CD4-positive, alpha-beta T cell treated with Interleukin-4 for 4 hours (primary cell): ENCODE data around the gene MPHOSPH6.
"Not testable (repeated sequence)": the region's sequence is repeated elsewhere in the genome, so short reads cannot be mapped to it uniquely, and the experiment has no call there.

ENCODE experiments used
- DNase-seq: peaks from one replicate; pipeline ENCODE4 v3.0.0-alpha.2; 2020

The MPHOSPH6 gene

GRCh38 chr16:82167670-82168069 lies 2.4 kb downstream of the MPHOSPH6 start:
- DNase-seq = no peak

- no peak for DNase-seq
These were observed 9.8 kb downstream of the MPHOSPH6 start for GRCh38 chr16:82160226-82160625.

- DNase-seq = no peak
These were observed 12.2 kb downstream of the MPHOSPH6 start for GRCh38 chr16:82157836-82158235.

- no peak for DNase-seq
These were observed 12.6 kb downstream of the MPHOSPH6 start for GRCh38 chr16:82157534-82157812.

GRCh38 chr16:82156761-82157533 lies 13.1 kb downstream of the MPHOSPH6 start:
- DNase-seq = no peak

GRCh38 chr16:82152641-82153112 lies 17.3 kb downstream of the MPHOSPH6 start:
- DNase-seq = no peak

DNA sequence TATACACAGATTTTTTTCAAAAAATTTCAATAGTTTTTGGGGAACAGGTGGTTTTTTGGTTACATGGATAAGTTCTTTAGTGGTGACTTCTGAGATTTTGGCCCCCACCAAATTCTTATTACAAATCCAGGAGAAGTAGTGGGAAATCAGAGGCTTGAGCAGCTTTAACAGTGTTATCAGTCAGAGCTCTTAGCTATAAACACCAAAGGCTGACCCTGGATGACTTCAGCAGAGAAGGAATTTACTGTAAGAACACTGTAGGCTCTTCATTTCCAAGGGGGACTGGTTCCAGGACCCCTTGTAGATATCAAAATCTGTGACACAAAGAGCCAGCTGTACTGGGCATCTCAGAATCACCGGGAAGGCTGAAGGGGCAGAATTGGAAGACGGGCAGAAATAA lies 17.8 kb downstream of the MPHOSPH6 start:
- no peak for DNase-seq

DNA sequence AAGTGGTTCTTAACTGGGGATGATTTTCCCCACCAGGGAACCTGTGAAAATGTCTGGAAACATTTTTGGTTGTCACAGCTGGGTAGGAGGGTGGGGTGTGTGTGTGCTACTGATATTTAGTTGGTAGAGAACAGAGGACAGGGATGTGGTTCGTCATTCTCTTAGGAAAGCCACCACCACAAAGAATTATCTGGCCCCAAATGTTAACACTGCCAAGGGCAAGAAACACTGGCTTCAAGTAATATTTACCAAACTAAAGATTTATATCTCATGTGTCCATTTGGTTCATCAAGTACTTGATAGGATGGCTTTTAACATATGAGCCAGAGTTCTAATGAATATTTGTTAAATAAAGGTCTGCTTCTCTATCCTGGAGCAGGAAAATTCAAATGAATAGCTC lies 19.5 kb downstream of the MPHOSPH6 start:
- DNase-seq = no peak

DNA sequence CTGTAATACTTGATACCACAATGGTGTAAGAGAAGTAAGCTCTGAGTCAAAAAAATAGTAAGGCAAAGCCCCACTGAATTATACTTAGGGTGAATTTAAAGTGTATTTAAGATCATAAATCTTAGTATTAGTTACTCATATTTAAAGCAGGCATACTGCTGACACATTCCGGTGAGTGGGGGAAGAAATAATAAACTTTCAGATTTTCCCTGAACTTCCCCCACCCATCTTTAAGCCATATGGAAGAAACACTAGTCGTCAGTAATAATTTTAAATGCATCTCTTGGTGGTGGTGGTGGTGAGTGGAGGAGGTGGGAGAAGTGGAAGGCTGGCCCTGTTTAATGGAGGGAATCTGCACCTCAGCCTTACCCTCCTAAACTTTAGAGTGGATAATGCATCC lies 20.5 kb downstream of the MPHOSPH6 start:
- DNase-seq = no peak

DNA sequence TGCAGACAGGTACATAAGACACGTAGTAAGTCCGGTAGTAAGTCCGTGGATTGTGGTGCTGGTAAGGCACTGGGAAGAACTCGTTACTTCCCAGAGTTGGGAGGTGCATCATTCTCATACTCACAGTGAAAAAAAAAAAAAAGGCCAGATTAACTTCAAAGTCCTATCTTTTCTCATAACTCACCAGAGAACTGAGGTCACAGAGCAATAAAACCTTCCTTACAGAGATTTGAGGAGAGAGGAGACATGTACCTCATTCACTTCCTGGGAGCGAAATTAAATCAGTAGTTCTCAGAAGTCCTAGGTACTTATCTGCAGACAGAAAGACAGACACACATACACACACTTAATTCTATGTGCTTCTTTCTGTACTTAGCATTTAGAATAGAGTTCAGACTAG lies 22.5 kb downstream of the MPHOSPH6 start:
- DNase-seq = no peak

GRCh38 chr16:82146957-82147356 lies 23.1 kb downstream of the MPHOSPH6 start:
- no peak for DNase-seq

DNA sequence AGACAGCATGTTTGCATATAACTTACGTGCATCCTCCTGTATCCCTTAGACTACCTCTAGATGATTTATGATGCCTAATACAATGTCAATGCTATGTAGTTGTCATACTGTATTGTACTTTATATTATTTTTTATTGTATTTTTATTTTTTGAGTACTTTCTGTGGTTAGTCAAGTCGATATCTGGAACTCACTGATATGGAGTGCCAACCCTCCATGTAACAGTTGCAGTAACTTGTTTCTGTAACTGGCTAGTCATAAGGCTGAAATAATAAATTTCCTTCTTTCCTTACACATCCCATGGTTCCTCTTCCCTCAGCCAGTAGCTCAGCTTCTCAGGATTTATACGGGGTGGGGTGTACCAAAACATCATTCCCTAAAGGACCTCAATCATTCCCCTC lies 23.5 kb downstream of the MPHOSPH6 start:
- no peak for DNase-seq

DNA sequence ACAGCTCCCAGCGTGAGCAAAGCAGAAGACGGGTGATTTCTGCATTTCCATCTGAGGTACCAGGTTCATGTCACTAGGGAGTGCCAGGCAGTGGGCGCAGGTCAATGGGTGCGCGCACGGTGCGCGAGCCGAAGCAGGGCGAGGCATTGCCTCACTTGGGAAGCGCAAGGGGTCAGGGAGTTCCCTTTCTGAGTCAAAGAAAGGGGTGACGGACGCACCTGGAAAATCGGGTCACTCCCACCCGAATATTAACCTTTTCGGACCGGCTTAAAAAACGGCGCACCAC lies 30.8 kb downstream of the MPHOSPH6 start:
- not testable (repeated sequence) for DNase-seq

GRCh38 chr16:82138478-82139285 lies 31.3 kb downstream of the MPHOSPH6 start:
- no peak for DNase-seq

DNA sequence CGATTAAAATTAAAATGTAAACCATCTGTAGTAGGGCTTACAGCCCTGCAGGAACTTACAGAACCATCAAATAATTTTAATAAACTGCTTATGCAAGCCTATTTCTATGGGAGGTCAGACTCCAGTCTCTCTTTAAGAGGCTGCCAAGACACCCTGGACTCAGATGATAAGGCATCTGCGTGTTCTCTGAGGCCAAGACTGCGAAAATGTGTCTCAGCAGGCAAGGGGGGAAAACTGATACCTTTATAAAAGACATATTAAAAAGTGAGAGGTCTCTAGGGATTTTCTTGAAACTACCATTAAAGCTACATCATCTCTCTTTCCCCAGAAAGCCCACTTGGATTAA lies 32.2 kb downstream of the MPHOSPH6 start:
- DNase-seq = no peak

- no peak for DNase-seq
These were observed 32.8 kb downstream of the MPHOSPH6 start for GRCh38 chr16:82136956-82137821.

DNA sequence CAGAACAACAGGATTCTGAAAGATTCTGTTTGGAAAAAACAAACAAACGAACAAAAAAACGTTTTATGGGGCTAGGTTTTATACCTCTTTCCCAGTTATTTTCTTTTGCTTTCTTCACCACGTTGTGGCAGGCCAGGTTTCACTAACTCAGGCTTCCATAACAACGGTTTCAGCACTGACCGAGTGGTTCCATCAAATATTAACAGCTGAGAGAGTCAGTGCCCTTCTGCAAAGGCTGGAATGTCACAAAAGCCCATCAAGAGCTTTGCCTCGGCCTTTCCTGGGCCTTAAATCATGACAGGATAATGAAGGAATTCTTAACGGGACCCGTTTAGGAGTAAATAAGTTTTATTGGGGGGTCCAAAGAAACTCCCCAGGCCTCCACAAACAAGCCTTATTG lies 34.2 kb downstream of the MPHOSPH6 start:
- no peak for DNase-seq

- no peak for DNase-seq
These were observed 35.2 kb downstream of the MPHOSPH6 start for GRCh38 chr16:82134846-82135245.

DNA sequence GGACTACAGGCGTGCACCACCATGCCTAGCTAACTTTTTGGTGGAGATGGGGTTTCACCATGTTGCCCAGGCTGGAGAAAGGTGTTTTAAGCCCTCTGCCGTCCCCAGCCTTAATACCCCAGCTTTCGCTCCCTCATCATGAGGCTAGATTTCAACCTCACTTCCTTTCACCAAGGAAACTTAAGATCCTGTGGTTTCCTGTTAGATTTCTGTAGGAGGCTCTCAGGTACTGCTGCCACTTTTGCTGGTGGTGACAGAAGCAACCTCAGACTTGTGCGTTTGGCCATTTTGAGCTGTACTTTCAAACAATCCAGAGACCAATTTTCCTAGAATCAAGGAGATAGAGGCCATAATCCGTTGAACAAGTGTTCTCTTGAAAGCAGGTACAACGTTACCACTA lies 36.2 kb downstream of the MPHOSPH6 start:
- DNase-seq = peak; percentile 22

DNA sequence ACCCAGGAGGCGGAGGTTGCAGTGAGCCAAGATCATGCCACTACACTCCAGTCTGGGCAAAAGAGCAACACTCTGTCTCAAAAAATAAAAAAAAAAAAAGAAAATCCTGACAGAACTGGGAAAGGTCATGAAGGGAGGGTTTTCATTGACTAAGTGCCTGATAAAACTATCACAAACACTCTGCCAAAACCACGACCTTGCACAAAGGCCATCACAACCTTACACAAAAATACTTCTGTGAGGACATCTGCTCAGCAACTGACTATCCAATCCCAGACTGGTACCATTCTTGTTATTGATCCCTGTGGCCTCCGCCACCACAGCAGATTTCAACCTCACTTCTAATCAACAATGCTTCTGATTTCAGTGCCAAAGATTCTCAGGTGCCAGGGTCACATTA lies 40.1 kb downstream of the MPHOSPH6 start:
- DNase-seq = no peak

DNA sequence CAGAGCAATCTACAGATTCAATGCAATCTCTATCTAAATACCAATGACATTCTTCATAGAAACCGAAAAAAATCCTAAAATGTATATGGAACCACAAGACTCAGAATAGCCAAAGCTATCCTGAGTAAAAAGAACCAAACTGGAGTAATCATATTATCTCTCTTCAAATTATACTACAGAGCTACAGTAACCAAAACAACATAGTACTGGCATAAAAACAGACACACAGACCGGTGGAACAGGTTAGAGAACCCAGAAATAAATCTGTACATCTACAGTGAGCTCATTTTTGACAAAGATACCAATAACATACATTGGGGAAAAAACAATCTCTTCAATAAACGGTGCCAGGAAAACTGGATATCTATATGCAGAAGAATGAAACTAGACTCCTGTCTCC lies 45.4 kb downstream of the MPHOSPH6 start:
- DNase-seq = no peak

- DNase-seq = no peak
These were observed 50.6 kb downstream of the MPHOSPH6 start for GRCh38 chr16:82119405-82119804.

DNA sequence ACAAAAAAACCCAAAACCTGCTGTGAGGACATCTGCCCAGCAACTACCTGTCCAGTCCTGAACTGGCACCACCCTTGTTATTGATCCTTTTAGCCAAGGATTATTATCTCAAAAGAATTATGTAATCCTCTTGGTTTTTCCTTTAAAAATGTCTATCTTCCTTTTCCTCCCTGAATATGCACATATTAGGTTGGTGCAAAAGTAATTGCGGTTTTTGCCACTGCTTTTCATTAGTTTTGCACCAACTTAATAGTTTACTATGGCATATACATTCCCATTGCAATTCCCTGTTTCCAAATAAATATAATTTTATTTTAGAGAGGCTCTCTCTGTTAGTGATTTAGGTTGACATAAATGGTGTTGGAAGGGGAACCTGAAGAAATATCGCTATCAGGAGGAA lies 51.3 kb downstream of the MPHOSPH6 start:
- DNase-seq = no peak

GRCh38 chr16:82116535-82116934 lies 53.5 kb downstream of the MPHOSPH6 start:
- no peak for DNase-seq
